ENCODE data around the gene ACBD4.

The ACBD4 gene

GRCh38 chr17:45132572-45133463 lies 2.7 kb upstream of the ACBD4 start (continued):
- TF ChIP-seq, protein P1, sequence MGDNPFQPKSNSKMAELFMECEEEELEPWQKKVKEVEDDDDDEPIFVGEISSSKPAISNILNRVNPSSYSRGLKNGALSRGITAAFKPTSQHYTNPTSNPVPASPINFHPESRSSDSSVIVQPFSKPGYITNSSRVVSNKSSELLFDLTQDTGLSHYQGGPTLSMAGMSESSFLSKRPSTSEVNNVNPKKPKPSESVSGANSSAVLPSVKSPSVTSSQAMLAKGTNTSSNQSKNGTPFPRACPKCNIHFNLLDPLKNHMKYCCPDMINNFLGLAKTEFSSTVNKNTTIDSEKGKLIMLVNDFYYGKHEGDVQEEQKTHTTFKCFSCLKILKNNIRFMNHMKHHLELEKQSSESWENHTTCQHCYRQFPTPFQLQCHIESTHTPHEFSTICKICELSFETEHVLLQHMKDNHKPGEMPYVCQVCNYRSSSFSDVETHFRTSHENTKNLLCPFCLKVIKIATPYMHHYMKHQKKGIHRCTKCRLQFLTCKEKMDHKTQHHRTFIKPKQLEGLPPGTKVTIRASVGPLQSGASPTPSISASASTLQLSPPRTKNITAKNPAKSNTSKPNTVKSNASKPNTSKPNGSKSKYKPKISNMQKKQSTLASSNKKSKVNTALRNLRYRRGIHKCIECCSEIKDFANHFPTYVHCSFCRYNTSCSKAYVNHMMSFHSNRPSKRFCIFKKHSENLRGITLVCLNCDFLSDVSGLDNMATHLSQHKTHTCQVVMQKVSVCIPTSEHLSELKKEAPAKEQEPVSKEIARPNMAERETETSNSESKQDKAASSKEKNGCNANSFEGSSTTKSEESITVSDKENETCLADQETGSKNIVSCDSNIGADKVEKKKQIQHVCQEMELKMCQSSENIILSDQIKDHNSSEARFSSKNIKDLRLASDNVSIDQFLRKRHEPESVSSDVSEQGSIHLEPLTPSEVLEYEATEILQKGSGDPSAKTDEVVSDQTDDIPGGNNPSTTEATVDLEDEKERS (tag by site-specific recombination; IDR thresholded peaks at IDR 0.05) = no peak
- TF ChIP-seq ZNF514 (tag by site-specific recombination; IDR thresholded peaks at IDR 0.05) (no peak), FEZF1 (tag by site-specific recombination; IDR thresholded peaks at IDR 0.05) (no peak), ZNF155 (tag by site-specific recombination; IDR thresholded peaks at IDR 0.05) (no peak), ZNF629 (tag by site-specific recombination; IDR thresholded peaks at IDR 0.05) (peak; percentile 98)
- TF ChIP-seq, protein P2, sequence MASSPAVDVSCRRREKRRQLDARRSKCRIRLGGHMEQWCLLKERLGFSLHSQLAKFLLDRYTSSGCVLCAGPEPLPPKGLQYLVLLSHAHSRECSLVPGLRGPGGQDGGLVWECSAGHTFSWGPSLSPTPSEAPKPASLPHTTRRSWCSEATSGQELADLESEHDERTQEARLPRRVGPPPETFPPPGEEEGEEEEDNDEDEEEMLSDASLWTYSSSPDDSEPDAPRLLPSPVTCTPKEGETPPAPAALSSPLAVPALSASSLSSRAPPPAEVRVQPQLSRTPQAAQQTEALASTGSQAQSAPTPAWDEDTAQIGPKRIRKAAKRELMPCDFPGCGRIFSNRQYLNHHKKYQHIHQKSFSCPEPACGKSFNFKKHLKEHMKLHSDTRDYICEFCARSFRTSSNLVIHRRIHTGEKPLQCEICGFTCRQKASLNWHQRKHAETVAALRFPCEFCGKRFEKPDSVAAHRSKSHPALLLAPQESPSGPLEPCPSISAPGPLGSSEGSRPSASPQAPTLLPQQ (tag by site-specific recombination; IDR thresholded peaks at IDR 0.05) = peak; percentile 68; the same call in 1 of the 2 replicates

GRCh38 chr17:45135978-45136791 lies 698 bp downstream of the ACBD4 start:
- ChIA-PET POLR2A (interaction anchor here (0.9 to 7.8 kb wide), 10 partner anchors 8 to 181 kb away, joined by 3 to 192 read pairs (median 4); partner anchors contain the start of genes HEXIM1, HEXIM2 and MAP3K14), CTCF (interaction anchor here (0.6 to 10.1 kb wide), 112 partner anchors 8 to 756 kb away, joined by 3 to 301 read pairs (median 4); partner anchors contain the start of genes DCAKD, EFTUD2, FMNL1 and HEXIM1)
- no peak for TF ChIP-seq ZNF654 (tag by site-specific recombination; IDR thresholded peaks at IDR 0.05; ENCODE audit: low read depth)
- TF ChIP-seq ZNF335 (tag by site-specific recombination; conservative IDR thresholded peaks at IDR 0.05) = peak; percentile 38
- 0 out of 2 replicates have a peak, but pooled peaks have one; percentile 16 for TF ChIP-seq SP2 (tag by site-specific recombination; IDR thresholded peaks at IDR 0.05)
- 0 out of 2 replicates have a peak, but pooled peaks have one; percentile 16 for TF ChIP-seq ZNF600 (tag by site-specific recombination; IDR thresholded peaks at IDR 0.05)
- peaks cover 7% of the 10 kb centered on the region; the same call in 1 of the 2 replicates for H3K4me1 ChIP-seq (ENCODE audit: control insufficient read depth, insufficient read depth, low read length)
- peak overlapping the region; percentile 4; the same call in 1 of the 2 replicates for H3K27ac ChIP-seq (ENCODE audit: extremely low read depth, low read depth, low read length)
- H3K36me3 ChIP-seq (ENCODE audit: control insufficient read depth in 2 of 2, insufficient read depth in 1 of 2, low read length in 2 of 2) = peaks cover 0 to 22% of the 10 kb centered on the region in 2 experiments; a peak in 1 of 3 replicates
- H3K4me3 ChIP-seq (ENCODE audit: low read depth, low read length) = peak overlapping the region; percentile 67
- no peaks in the 10 kb centered on the region for H3K9me3 ChIP-seq (ENCODE audit: control insufficient read depth, insufficient read depth, low read depth, low read length)

- Histone ChIP-seq H3K4me3 (ENCODE audit: low read depth, low read length) (no peak overlapping the region), H3K27ac (ENCODE audit: extremely low read depth, low read depth, low read length) (no peak overlapping the region), H3K4me1 (ENCODE audit: control insufficient read depth, insufficient read depth, low read length) (peaks cover 7% of the 10 kb centered on the region; the same call in 1 of the 2 replicates), H3K9me3 (ENCODE audit: control insufficient read depth, insufficient read depth, low read depth, low read length) (no peaks in the 10 kb centered on the region), H3K36me3 (ENCODE audit: control insufficient read depth in 2 of 2, insufficient read depth in 1 of 2, low read length in 2 of 2) (peaks cover 0 to 22% of the 10 kb centered on the region in 2 experiments; a peak in 1 of 3 replicates)
- TF ChIP-seq GLIS2 (tag by site-specific recombination; IDR thresholded peaks at IDR 0.05) = peak; percentile 18; the same call in 1 of the 2 replicates
- TF ChIP-seq ZNF670 (tag by site-specific recombination; IDR thresholded peaks at IDR 0.05; ENCODE audit: low read depth) = no peak
- POLR2A ChIA-PET = interaction anchor here (3.1 to 7.8 kb wide), 2 partner anchors 12 to 24 kb away, joined by 21 to 192 read pairs; partner anchors contain the start of genes HEXIM1 and HEXIM2
- CTCF ChIA-PET = interaction anchor here (0.6 to 10.1 kb wide), 7 partner anchors 12 to 134 kb away, joined by 3 to 301 read pairs (median 36); partner anchors contain the start of genes HEXIM1 and HEXIM2
Observed at GRCh38 chr17:45136846-45137560, 1.5 kb downstream of the ACBD4 start.

Measured in HEK293 (cell line).